HCT116 (cell line): Measurements from ENCODE around the gene GLI3.

Source experiments
- CTCF ChIP-seq, 3 experiments: fragments of 200-600 bp in 1 of 3; sonication (generic) in 1 of 3; IDR thresholded peaks in 2 of 3; conservative IDR thresholded peaks in 1 of 3; 2 replicates each; pipeline ENCODE4 v1.5.1; 2012 to 2017; ENCODE audit warnings: low read depth in 2 of 3, low read length in 2 of 3, antibody characterized with exemption in 1 of 3, borderline replicate concordance in 1 of 3, control low read depth in 1 of 3, mild to moderate bottlenecking in 1 of 3, mixed read lengths in 1 of 3, mixed run types in 1 of 3, moderate library complexity in 1 of 3; ENCODE audit not compliant: insufficient read depth in 1 of 3
- MAX ChIP-seq: IDR thresholded peaks from 2 replicates; pipeline ENCODE4 v1.6.1; 2012
- POLR2A ChIP-seq: IDR thresholded peaks from 2 replicates; pipeline ENCODE4 v1.7.0; 2011; ENCODE audit warnings: borderline replicate concordance; ENCODE audit not compliant: insufficient read depth, insufficient read length; ENCODE audit errors: extremely low read depth
- POLR2AphosphoS5 ChIP-seq: IDR thresholded peaks from 2 replicates; pipeline ENCODE4 v1.6.1; 2011; ENCODE audit warnings: mild to moderate bottlenecking, low read depth, low read length, moderate library complexity
- YY1 ChIP-seq: IDR thresholded peaks from 2 replicates; pipeline ENCODE4 v1.6.1; 2011; ENCODE audit warnings: low read length, low read depth, moderate library complexity, mild to moderate bottlenecking; ENCODE audit not compliant: insufficient replicate concordance; ENCODE audit errors: extremely low read depth
- ZFX ChIP-seq: fragments of 450-650 bp; IDR thresholded peaks from 2 replicates; pipeline ENCODE4 v1.6.1; 2017
- ZNF274 ChIP-seq: fragments of 200-500 bp; sonication (Bioruptor generic); IDR thresholded peaks from 2 replicates; pipeline ENCODE4 v1.6.1; 2014; ENCODE audit warnings: mild to moderate bottlenecking, low read depth, low read length, inconsistent platforms

GRCh38 chr7:42110333-42110732, 126.7 kb downstream of the GLI3 start:
- TF ChIP-seq CTCF (IDR thresholded peaks at IDR 0.05 in 2 of 3, conservative IDR thresholded peaks at IDR 0.05 in 1 of 3; ENCODE audit: borderline replicate concordance in 1 of 3, insufficient read depth in 1 of 3, low read depth in 2 of 3, low read length in 2 of 3) (no peak), MAX (no peak), YY1 (no peak), ZNF274 (no peak), POLR2A (no peak), POLR2AphosphoS5 (no peak), ZFX (no peak)
